Inflammatory macrophage treated with lipopolysaccharide for 1 hour (primary cell): ENCODE results near the gene DNMT1.

Experiments used
- DNase-seq, 2 donors: peaks; one replicate each; pipeline ENCODE4 v3.0.0-alpha.2; 2020 to 2022

DNMT1 gene

GRCh38 chr19:10112895-10113591 lies 81.7 kb downstream of the DNMT1 start:
- no peak for DNase-seq

GRCh38 chr19:10112037-10112761 lies 82.6 kb downstream of the DNMT1 start:
- DNase-seq, result peak; percentile 83 to 86

- DNase-seq, result peak; percentile 60 to 62
These were observed 83.3 kb downstream of the DNMT1 start, which contains the start of gene P2RY11 for GRCh38 chr19:10111405-10111811. P2RY11 (plus strand) TSS chr19:10111693; CDS start chr19:10111722, 29 bp downstream.

- no peak for DNase-seq
These were observed 83.8 kb downstream of the DNMT1 start for GRCh38 chr19:10110972-10111317.

- no peak for DNase-seq
These were observed 84.4 kb downstream of the DNMT1 start for GRCh38 chr19:10110076-10110971.

- no peak for DNase-seq
These were observed 85.2 kb downstream of the DNMT1 start for GRCh38 chr19:10109528-10109927.

- DNase-seq, result no peak
These were observed 86.9 kb downstream of the DNMT1 start for GRCh38 chr19:10107817-10108367.

GRCh38 chr19:10107254-10107653 lies 87.5 kb downstream of the DNMT1 start:
- no peak for DNase-seq

GRCh38 chr19:10106100-10106936 lies 88.4 kb downstream of the DNMT1 start, which contains the start of gene PPAN:
PPAN (plus strand) TSS chr19:10106362; CDS start chr19:10106395, 33 bp downstream.
- DNase-seq, result peak; percentile 97 to 98

- DNase-seq, result peak; percentile 69 to 80
These were observed 89.1 kb downstream of the DNMT1 start for GRCh38 chr19:10105509-10106099.

GRCh38 chr19:10104665-10105508 lies 89.9 kb downstream of the DNMT1 start:
- DNase-seq, result peak; percentile 48 to 51

- no peak for DNase-seq
These were observed 90.6 kb downstream of the DNMT1 start for GRCh38 chr19:10104130-10104513.

- peak in 1 of 2 donors; percentile 47 for DNase-seq
These were observed 91.9 kb downstream of the DNMT1 start for GRCh38 chr19:10102787-10103236.

- DNase-seq, result no peak
These were observed 94.5 kb downstream of the DNMT1 start for GRCh38 chr19:10100163-10100785.

- no peak for DNase-seq
These were observed 98.2 kb downstream of the DNMT1 start for GRCh38 chr19:10096615-10096963.

- peak; percentile 86 to 94 for DNase-seq
These were observed 98.7 kb downstream of the DNMT1 start for GRCh38 chr19:10095948-10096614.

GRCh38 chr19:10095622-10095947 lies 99.2 kb downstream of the DNMT1 start:
- DNase-seq, result no peak

- DNase-seq, result no peak
These were observed 101.2 kb downstream of the DNMT1 start for GRCh38 chr19:10093295-10094186.
